ENCODE data around the gene ZSCAN31.

GRCh38 chr6:28357036-28357435, 21.1 kb upstream of the ZSCAN31 start:
- no peak for TF ChIP-seq CTCF (conservative IDR thresholded peaks at IDR 0.05; ENCODE audit: low read length)
- TF ChIP-seq EZH2phosphoT487 (IDR thresholded peaks at IDR 0.05; ENCODE audit: borderline replicate concordance) = no peak
